Stimulated activated CD4-positive, alpha-beta T cell treated with anti-CD3 and anti-CD28 coated beads, Interleukin-1b, Interleukin-23, amount 100 ng/mL, for 48 hours (primary cell): ENCODE results near the gene LAMA2.
"Not testable (repeated sequence)": the region's sequence is repeated elsewhere in the genome, so short reads cannot be mapped to it uniquely, and the experiment has no call there.

Experiments
- DNase-seq: peaks from one replicate; pipeline ENCODE4 v3.0.0-alpha.2; 2020

The LAMA2 gene

GRCh38 chr6:129130959-129131681 lies 248.2 kb downstream of the LAMA2 start:
- DNase-seq, result no peak

- DNase-seq, result no peak
These were observed 250.8 kb downstream of the LAMA2 start for GRCh38 chr6:129133770-129134192.

DNA sequence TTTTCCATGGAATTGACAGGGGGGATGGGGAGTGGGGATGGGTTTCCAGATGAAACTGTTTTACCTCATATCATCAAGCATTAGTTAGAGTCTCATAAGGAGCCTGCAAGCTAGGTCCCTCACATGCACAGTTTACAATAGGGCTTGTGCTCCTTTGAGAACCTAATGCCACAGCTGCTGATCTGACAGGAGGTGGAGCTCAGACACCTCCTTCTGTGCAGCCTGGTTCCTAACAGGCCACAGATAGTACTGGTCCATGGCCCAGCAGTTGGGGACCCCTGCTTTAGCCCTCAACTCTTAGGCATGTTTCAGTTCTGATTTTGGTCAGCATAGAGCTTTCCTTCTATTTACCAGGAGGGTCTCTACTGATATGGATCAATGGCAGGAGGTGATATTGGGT lies 251.6 kb downstream of the LAMA2 start:
- no peak for DNase-seq

DNA sequence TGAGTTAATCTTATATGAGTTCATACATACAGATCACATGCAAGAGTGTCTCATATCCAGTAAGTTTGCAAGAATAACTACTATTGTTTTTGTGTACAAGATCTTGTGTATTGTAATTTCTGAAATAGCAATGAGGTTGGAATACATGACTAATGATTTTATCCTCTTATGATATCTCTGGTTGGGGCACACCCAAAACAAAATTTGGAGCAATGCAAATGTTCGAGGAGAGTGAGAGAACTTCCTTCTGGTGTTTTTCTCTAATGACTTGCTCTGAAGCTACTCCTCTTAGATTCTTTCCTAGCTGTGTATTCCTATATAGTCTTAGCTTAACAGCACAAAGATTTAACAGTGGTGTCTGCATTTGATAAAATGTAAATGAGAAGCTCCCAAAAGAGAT lies 252.5 kb downstream of the LAMA2 start:
- no peak for DNase-seq

DNA sequence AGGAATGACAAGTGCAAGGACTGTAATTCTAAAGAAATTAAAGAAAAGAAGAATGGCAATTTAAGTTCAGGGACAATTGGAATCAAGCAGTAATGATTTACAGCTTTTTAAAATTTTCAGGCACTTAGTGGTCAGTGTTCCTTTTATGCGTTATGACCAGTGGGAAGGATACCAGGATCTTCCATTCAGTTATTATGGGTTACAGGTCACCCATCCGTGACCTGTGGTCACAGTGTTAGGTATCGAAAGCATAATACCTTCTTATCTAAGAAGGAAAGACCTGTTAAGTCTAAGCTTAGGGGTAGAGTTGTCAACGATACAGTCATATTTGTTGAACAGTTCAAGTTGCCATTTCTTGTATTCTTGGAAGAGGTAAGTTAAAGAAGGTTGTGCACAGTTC lies 253.8 kb downstream of the LAMA2 start:
- DNase-seq, result no peak

DNA sequence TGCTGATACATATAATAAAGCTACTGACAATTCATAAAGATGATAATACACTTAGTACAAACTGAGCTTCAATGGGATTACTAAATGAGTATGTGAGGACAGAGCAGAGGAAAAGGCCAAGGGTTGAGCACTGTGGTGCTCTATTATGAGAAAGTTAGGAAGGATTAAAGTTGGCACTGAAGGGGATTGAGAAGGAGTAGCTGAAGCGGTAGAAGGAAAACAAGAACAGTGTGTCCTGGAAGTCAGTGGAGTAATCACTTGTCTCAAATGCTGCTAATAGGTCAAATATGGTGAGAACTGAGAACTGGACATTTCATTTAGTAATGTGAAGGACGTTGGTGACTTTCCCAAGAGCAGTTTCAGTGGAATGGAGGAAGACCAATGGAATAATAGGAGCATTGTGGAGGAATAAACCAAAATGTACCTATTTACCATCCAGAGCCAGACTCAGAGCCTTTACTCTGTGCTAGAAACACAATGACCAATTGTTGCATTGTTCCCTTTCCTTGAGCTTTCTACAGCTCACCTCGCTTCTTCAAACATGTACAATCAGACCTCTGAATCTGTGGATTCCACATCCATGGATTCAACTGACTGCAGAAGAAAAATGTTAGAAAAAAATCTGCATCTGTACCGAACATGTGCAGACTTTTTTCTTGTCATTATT lies 255.9 kb downstream of the LAMA2 start:
- DNase-seq, result no peak

- DNase-seq, result no peak
These were observed 257.6 kb downstream of the LAMA2 start for GRCh38 chr6:129140526-129140925.

GRCh38 chr6:129141499-129141898 lies 258.6 kb downstream of the LAMA2 start:
- no peak for DNase-seq

DNA sequence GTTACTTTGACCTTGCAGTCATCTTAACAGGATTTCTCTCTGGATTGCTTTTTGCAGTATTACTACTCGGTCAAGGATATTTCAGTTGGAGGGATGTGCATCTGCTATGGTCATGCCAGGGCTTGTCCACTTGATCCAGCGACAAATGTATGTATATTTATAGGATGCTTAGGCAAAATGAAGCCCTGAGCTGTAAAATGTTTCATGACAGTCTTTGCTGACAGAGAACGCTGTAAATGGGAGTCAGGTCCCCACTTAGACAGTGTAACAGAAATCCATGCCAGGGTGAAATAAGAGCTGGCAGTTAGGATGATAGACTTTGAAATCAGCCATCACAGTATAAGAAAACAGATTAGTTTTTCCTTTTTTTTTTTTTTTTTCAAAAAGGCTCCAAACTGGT lies 264.0 kb downstream of the LAMA2 start:
- no peak for DNase-seq

- DNase-seq, result no peak
These were observed 267.6 kb downstream of the LAMA2 start for GRCh38 chr6:129150507-129150906.

DNA sequence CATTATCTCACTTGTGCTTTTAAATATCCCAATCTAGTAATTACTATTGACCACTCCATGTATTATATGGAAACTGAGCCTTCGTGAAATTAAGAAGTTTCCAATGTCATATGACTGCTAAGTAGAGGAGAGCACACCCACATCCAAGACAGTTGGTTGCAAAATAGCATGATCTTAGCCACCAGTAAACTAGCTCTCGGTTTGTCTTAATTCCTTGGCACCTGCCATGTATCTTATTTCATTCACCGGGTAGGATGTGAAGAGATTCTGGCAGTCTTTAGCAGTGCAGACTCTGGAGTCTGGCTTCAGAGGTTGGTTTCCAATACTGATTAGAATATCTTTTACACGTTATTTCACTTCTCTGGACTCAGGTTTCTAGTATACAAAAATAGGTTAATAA lies 270.3 kb downstream of the LAMA2 start:
- DNase-seq, result no peak

DNA sequence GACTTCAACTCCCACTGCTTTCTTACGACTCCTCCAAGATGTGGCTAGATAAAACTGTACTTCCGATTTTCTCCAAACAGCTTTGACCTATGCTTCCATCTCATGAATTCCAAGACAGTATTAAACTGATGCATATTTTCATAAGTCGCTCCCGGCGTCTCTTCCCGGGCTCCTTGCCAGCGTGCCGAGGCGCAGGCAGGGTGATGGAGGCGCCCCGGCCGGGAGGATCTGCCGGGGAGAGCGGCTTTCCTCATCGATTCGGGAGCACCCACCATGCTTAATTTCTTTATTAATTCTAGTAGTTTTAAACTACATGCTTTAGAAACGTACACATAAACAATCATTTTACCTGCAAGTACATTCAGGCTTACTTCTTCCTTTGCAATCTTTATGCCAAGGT lies 276.3 kb downstream of the LAMA2 start:
- DNase-seq, result not testable (repeated sequence)

- no peak for DNase-seq
These were observed 279.7 kb downstream of the LAMA2 start for GRCh38 chr6:129162605-129163004.

- DNase-seq, result no peak
These were observed 280.6 kb downstream of the LAMA2 start for GRCh38 chr6:129163551-129163950.

DNA sequence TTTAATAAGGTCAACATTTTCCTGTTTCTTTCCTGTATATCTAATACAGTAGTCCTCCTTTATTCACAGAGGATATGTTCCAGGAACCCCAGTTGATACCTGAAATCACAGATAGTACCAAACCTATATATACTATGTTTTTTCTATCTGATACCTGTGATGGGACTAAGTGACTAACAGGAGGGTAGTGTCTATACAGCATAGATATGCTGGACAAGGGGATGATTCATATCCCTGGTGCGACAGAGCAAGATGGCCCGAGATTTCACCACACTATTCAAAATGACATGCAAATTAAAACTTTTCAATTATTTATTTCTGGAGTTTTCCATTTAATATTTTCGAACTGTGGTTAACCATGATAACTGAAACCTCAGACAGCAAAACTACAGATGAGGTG lies 281.1 kb downstream of the LAMA2 start:
- no peak for DNase-seq

DNA sequence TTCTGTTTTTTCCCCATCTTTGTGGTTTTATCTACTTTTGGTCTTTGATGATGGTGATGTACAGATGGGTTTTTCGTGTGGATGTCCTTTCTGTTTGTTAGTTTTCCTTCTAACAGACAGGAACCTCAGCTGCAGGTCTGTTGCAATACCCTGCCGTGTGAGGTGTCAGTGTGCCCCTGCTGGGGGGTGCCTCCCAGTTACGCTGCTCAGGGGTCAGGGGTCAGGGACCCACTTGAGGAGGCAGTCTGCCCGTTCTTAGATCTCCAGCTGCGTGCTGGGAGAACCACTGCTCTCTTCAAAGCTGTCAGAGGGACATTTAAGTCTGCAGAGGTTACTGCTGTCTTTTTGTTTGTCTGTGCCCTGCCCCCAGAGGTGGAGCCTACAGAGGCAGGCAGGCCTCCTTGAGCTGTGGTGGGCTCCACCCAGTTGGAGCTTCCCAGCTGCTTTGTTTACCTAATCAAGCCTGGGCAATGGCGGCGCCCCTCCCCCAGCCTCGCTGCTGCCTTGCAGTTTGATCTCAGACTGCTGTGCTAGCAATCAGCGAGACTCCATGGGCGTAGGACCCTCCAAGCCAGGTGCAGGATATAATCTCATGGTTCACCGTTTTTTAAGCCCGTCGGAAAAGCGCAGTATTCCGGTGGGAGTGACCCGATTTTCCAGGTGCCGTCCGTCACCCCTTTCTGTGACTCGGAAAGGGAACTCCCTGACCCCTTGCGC lies 289.5 kb downstream of the LAMA2 start:
- not testable (repeated sequence) for DNase-seq

DNA sequence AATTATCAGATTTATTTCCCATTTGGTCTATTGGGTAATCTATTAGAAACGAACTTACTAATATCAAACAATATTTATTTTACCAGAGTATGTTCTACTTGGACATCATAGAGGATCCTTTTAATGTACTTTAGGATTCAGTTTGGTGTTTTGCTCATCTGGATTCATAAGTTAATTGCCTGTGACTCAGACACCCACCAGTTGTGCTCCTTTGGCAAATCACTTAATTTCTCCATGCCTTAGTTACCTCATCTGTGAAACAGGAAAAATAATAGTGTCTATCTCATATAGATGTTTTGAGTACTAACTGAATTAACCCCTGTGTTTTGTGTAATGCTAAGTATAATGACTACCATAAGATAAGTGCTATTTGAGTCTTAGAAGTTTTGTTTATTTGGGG lies 292.1 kb downstream of the LAMA2 start:
- no peak for DNase-seq

GRCh38 chr6:129177801-129178200 lies 294.9 kb downstream of the LAMA2 start:
- no peak for DNase-seq

GRCh38 chr6:129179283-129179682 lies 296.3 kb downstream of the LAMA2 start:
- no peak for DNase-seq

DNA sequence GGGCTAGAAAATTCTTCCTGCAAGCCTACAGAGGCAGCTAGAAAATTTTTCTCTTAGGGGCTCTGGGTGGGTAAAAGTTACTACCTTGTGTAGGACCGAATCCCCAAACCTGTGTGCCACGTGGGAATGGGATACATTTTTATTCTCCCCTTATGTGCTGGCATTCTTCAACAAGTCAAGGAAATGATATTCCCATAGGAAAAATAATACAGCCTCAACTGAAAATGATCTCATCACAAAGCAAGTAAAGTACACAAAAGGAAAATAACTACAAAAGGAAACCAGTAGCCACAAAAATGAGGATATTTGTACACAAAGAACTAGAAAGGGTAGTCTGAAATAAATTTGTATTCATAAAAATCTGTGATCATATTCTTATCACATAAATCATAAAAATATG lies 298.1 kb downstream of the LAMA2 start:
- no peak for DNase-seq

- no peak for DNase-seq
These were observed 300.3 kb downstream of the LAMA2 start for GRCh38 chr6:129183187-129183591.

DNA sequence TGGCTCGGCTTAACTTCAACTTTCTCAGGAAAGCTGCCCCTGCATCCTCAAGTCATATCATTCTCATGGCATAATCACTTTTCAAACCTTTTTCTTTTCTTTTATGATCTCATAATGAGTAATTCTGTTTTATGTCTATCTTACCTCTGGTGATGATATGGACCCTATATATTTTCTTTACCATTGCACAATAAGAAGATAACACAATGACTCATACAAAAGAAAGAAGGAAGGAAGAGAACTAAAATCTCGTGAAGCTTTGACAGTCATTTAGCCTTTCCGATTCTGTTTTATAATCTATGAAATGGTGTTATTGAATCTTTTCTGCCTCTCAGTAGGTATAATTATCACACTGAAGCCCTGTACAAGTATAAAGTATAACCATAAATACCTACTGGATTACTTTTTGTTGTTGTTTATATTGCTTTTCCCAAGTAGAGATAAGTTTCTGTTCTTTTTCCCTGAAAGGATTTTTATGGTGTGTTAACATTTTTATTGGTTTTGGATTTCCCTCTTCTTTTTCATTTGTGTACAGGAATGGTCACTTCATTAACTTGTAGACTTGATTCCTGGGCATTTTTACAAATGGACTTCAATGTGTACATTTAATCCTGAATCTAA lies 300.9 kb downstream of the LAMA2 start:
- no peak for DNase-seq

DNA sequence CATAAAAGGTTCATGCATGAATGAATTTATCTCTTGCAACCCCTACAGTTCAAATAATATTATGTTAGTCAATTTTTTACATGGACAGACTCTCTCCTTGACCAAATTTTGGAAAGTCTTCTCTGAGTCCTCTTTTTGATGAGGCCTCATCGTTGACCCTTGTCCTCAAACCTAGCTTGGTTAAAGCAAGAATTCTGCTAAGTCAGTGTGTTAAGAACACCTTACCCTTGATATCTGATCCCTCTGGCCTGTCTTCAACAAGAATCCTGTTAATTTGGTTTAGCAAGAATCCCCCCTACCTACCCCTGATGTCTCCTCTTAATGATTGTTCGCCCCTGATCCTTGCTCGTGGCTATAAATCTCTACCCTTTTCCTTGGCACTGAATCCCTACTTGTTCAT lies 301.4 kb downstream of the LAMA2 start:
- no peak for DNase-seq
